NCI-H2171 (cell line): ENCODE data around the gene CCPG1.
"Not testable (repeated sequence)": the region's sequence is repeated elsewhere in the genome, so short reads cannot be mapped to it uniquely, and the experiment has no call there.

ENCODE experiments used
- DNase-seq: peaks from one replicate; lab custom pipeline; 2025; lab: John Stamatoyannopoulos, UW

The CCPG1 gene

GRCh38 chr15:55408012-55408928 lies at the start of gene CCPG1, which contains the start of gene PIERCE2:
CCPG1 (minus strand) TSS chr15:55408359; CDS start chr15:55389424, 18,935 bp downstream.
PIERCE2 (plus strand) TSS chr15:55408495; CDS start chr15:55408769, 274 bp downstream.
- peak; percentile 94 for DNase-seq

- DNase-seq, result no peak
These were observed 49.4 kb upstream of the CCPG1 start for GRCh38 chr15:55457401-55458022.

GRCh38 chr15:55447030-55447394 lies 38.9 kb upstream of the CCPG1 start:
- DNase-seq, result not testable (repeated sequence)

- not testable (repeated sequence) for DNase-seq
These were observed 38.3 kb upstream of the CCPG1 start for GRCh38 chr15:55446379-55447029.

GRCh38 chr15:55445936-55446335 lies 37.8 kb upstream of the CCPG1 start:
- not testable (repeated sequence) for DNase-seq

GRCh38 chr15:55443141-55443540 lies 35.0 kb upstream of the CCPG1 start:
- DNase-seq, result not testable (repeated sequence)

- DNase-seq, result peak; percentile 46
These were observed 27.0 kb upstream of the CCPG1 start for GRCh38 chr15:55434989-55435825.

- no peak for DNase-seq
These were observed 13.9 kb upstream of the CCPG1 start for GRCh38 chr15:55422089-55422488.

- peak; percentile 66 for DNase-seq
These were observed 12.2 kb upstream of the CCPG1 start for GRCh38 chr15:55420171-55420866.

- not testable (repeated sequence) for DNase-seq
These were observed 9.5 kb upstream of the CCPG1 start for GRCh38 chr15:55417678-55418077.

- not testable (repeated sequence) for DNase-seq
These were observed 817 bp upstream of the CCPG1 start for GRCh38 chr15:55408976-55409375.

GRCh38 chr15:55407498-55408011 lies 604 bp downstream of the CCPG1 start:
- peak; percentile 36 for DNase-seq

- DNase-seq, result no peak
These were observed 4.6 kb downstream of the CCPG1 start for GRCh38 chr15:55403531-55403930.

- DNase-seq, result no peak
These were observed 5.5 kb downstream of the CCPG1 start for GRCh38 chr15:55402707-55403106.

GRCh38 chr15:55401786-55402246 lies 6.3 kb downstream of the CCPG1 start:
- DNase-seq, result no peak

- DNase-seq, result not testable (repeated sequence)
These were observed 8.1 kb downstream of the CCPG1 start for GRCh38 chr15:55400050-55400449.

- no peak for DNase-seq
These were observed 9.9 kb downstream of the CCPG1 start for GRCh38 chr15:55398243-55398642.

GRCh38 chr15:55394694-55395093 lies 13.5 kb downstream of the CCPG1 start:
- no peak for DNase-seq

GRCh38 chr15:55389264-55389607 lies 18.9 kb downstream of the CCPG1 start:
- DNase-seq, result no peak

- no peak for DNase-seq
These were observed 21.1 kb downstream of the CCPG1 start for GRCh38 chr15:55387027-55387426.

GRCh38 chr15:55383687-55384086 lies 24.5 kb downstream of the CCPG1 start:
- no peak for DNase-seq
